ENCODE measurements around the gene UNC50.
A peak's percentile ranks its signal among the peaks of the same experiment; 100 is the strongest.
"Not testable (repeated sequence)": the region's sequence is repeated elsewhere in the genome, so short reads cannot be mapped to it uniquely, and the experiment has no call there.

The UNC50 gene

GRCh38 chr2:98572676-98573075 lies 35.7 kb upstream of the UNC50 start:
- no peak for DNase-seq (ENCODE audit: low read depth, low spot score)

GRCh38 chr2:98573426-98573825 lies 35.0 kb upstream of the UNC50 start:
- no peak overlapping the region for H3K4me3 ChIP-seq (ENCODE audit: low read length)
- no peak for DNase-seq (ENCODE audit: low read depth, low spot score)

More at GRCh38 chr2:98572676-98573075, 35.7 kb upstream of the UNC50 start:
- H3K4me3 ChIP-seq (ENCODE audit: low read length): no peak overlapping the region

- no peak overlapping the region for H3K4me3 ChIP-seq (ENCODE audit: low read length)
- no peak for DNase-seq (ENCODE audit: low read depth, low spot score)
Observed at GRCh38 chr2:98576666-98577312, 31.6 kb upstream of the UNC50 start.

GRCh38 chr2:98577313-98577712 lies 31.1 kb upstream of the UNC50 start:
- DNase-seq (ENCODE audit: low read depth, low spot score): no peak

GRCh38 chr2:98578231-98578630 lies 30.2 kb upstream of the UNC50 start:
- no peak for DNase-seq (ENCODE audit: low read depth, low spot score)
- H3K4me3 ChIP-seq (ENCODE audit: low read length): no peak overlapping the region

More at GRCh38 chr2:98577313-98577712, 31.1 kb upstream of the UNC50 start:
- H3K4me3 ChIP-seq (ENCODE audit: low read length): no peak overlapping the region

- H3K4me3 ChIP-seq (ENCODE audit: low read length): no peak overlapping the region
- no peak for DNase-seq (ENCODE audit: low read depth, low spot score)
Observed at GRCh38 chr2:98579926-98580325, 28.5 kb upstream of the UNC50 start.

GRCh38 chr2:98580656-98581284 lies 27.6 kb upstream of the UNC50 start:
- no peak overlapping the region for H3K4me3 ChIP-seq (ENCODE audit: low read length)
- DNase-seq (ENCODE audit: low read depth, low spot score): no peak

- DNase-seq (ENCODE audit: low read depth, low spot score): no peak
- no peak overlapping the region for H3K4me3 ChIP-seq (ENCODE audit: low read length)
Observed at GRCh38 chr2:98582523-98582922, 25.9 kb upstream of the UNC50 start.

GRCh38 chr2:98583276-98583675 lies 25.1 kb upstream of the UNC50 start:
- no peak for DNase-seq (ENCODE audit: low read depth, low spot score)

GRCh38 chr2:98583816-98584618 lies 24.4 kb upstream of the UNC50 start:
- DNase-seq (ENCODE audit: low read depth, low spot score): no peak
- no peak overlapping the region for H3K4me3 ChIP-seq (ENCODE audit: low read length)

More at GRCh38 chr2:98583276-98583675, 25.1 kb upstream of the UNC50 start:
- H3K4me3 ChIP-seq (ENCODE audit: low read length): no peak overlapping the region

- no peak overlapping the region for H3K4me3 ChIP-seq (ENCODE audit: low read length)
- no peak for DNase-seq (ENCODE audit: low read depth, low spot score)
Observed at GRCh38 chr2:98585386-98585785, 23.0 kb upstream of the UNC50 start.

GRCh38 chr2:98586551-98587140 lies 21.7 kb upstream of the UNC50 start:
- DNase-seq (ENCODE audit: low read depth, low spot score): no peak
- H3K4me3 ChIP-seq (ENCODE audit: low read length): no peak overlapping the region

- DNase-seq (ENCODE audit: low read depth, low spot score): peak; percentile 86
- H3K4me3 ChIP-seq (ENCODE audit: low read length): peak overlapping the region; percentile 20
Observed at GRCh38 chr2:98588880-98589431, 19.4 kb upstream of the UNC50 start.

- no peak overlapping the region for H3K4me3 ChIP-seq (ENCODE audit: low read length)
- DNase-seq (ENCODE audit: low read depth, low spot score): no peak
Observed at GRCh38 chr2:98589489-98589888, 18.9 kb upstream of the UNC50 start.

- H3K4me3 ChIP-seq (ENCODE audit: low read length): no peak overlapping the region
- no peak for DNase-seq (ENCODE audit: low read depth, low spot score)
Observed at GRCh38 chr2:98592565-98592964, 15.8 kb upstream of the UNC50 start.

GRCh38 chr2:98594665-98595064 lies 13.7 kb upstream of the UNC50 start:
- not testable (repeated sequence) for DNase-seq (ENCODE audit: low read depth, low spot score); H3K4me3 ChIP-seq (ENCODE audit: low read length)

- H3K4me3 ChIP-seq (ENCODE audit: low read length): no peak overlapping the region
- DNase-seq (ENCODE audit: low read depth, low spot score): no peak
Observed at GRCh38 chr2:98598781-98599428, 9.5 kb upstream of the UNC50 start.

GRCh38 chr2:98601532-98602132 lies 6.8 kb upstream of the UNC50 start:
- no peak for DNase-seq (ENCODE audit: low read depth, low spot score)
- H3K4me3 ChIP-seq (ENCODE audit: low read length): no peak overlapping the region

GRCh38 chr2:98604547-98604946 lies 3.8 kb upstream of the UNC50 start:
- no peak for DNase-seq (ENCODE audit: low read depth, low spot score)
- H3K4me3 ChIP-seq (ENCODE audit: low read length): no peak overlapping the region

All from Jurkat, Clone E6-1 (cell line).